A549 (cell line): Measurements from ENCODE around the gene MX2.

Experiments used
- BHLHE40 ChIP-seq: IDR thresholded peaks from 2 replicates; pipeline ENCODE4 v1.6.1; 2012; ENCODE audit warnings: low read depth, low read length, inconsistent platforms
- CEBPB ChIP-seq, 2 experiments: fragments of >200 bp in 1 of 2; sonication (Bioruptor Twin) in 1 of 2; formaldehyde crosslinking in 1 of 2; IDR thresholded peaks; 2 replicates each; pipeline ENCODE4 v1.6.1; 2012 to 2016
- CHD4 ChIP-seq: fragments of 200-600 bp; sonication (generic); IDR thresholded peaks from 2 replicates; pipeline ENCODE4 v1.6.1; 2016; ENCODE audit warnings: antibody characterized with exemption, mild to moderate bottlenecking, borderline replicate concordance
- JUNB ChIP-seq: fragments of >200 bp; sonication (Bioruptor Twin); formaldehyde crosslinking; IDR thresholded peaks from 2 replicates; pipeline ENCODE4 v1.6.1; 2016
- MAZ ChIP-seq: fragments of 150-350 bp; IDR thresholded peaks from 2 replicates; pipeline ENCODE4 v1.6.1; 2014; ENCODE audit warnings: antibody characterized with exemption, low read depth, low read length, borderline replicate concordance
- POLR2A ChIP-seq: IDR thresholded peaks from 2 replicates; pipeline ENCODE4 v1.6.1; 2012; ENCODE audit warnings: mild to moderate bottlenecking, low read length
- POLR2AphosphoS2 ChIP-seq: conservative IDR thresholded peaks from 2 replicates; pipeline ENCODE4 v1.6.1; 2012; ENCODE audit warnings: low read length, improper control_type of control experiment, inconsistent platforms
- RAD21 ChIP-seq, 2 experiments: fragments of >200 bp in 1 of 2; sonication (Bioruptor Twin) in 1 of 2; formaldehyde crosslinking in 1 of 2; IDR thresholded peaks in 1 of 2; conservative IDR thresholded peaks in 1 of 2; 2 replicates in 1 of 2; 3 replicates in 1 of 2; pipeline ENCODE4 v1.6.1; 2012 to 2018; ENCODE audit warnings: inconsistent platforms in 1 of 2
- RFX5 ChIP-seq: fragments of 450-650 bp; IDR thresholded peaks from 2 replicates; pipeline ENCODE4 v1.7.1; 2014; ENCODE audit warnings: antibody characterized with exemption, mild to moderate bottlenecking, moderate library complexity
- ZFP36 ChIP-seq: fragments of 450-650 bp; IDR thresholded peaks from 2 replicates; pipeline ENCODE4 v1.6.1; 2014; ENCODE audit warnings: borderline replicate concordance; ENCODE audit not compliant: partially characterized antibody
- TF ChIP-seq, protein P1 (sequence below): fragments of 200-600 bp; sonication (generic); IDR thresholded peaks from 2 replicates; pipeline ENCODE4 v1.6.1; 2016; ENCODE audit warnings: antibody characterized with exemption, mild to moderate bottlenecking, moderate library complexity
- TF ChIP-seq, protein P2 (sequence below): fragments of >200 bp; sonication (Bioruptor Twin); formaldehyde crosslinking; IDR thresholded peaks from 3 replicates; pipeline ENCODE4 v1.5.1; 2016

- no peak for TF ChIP-seq ZFP36
- TF ChIP-seq, protein P1, sequence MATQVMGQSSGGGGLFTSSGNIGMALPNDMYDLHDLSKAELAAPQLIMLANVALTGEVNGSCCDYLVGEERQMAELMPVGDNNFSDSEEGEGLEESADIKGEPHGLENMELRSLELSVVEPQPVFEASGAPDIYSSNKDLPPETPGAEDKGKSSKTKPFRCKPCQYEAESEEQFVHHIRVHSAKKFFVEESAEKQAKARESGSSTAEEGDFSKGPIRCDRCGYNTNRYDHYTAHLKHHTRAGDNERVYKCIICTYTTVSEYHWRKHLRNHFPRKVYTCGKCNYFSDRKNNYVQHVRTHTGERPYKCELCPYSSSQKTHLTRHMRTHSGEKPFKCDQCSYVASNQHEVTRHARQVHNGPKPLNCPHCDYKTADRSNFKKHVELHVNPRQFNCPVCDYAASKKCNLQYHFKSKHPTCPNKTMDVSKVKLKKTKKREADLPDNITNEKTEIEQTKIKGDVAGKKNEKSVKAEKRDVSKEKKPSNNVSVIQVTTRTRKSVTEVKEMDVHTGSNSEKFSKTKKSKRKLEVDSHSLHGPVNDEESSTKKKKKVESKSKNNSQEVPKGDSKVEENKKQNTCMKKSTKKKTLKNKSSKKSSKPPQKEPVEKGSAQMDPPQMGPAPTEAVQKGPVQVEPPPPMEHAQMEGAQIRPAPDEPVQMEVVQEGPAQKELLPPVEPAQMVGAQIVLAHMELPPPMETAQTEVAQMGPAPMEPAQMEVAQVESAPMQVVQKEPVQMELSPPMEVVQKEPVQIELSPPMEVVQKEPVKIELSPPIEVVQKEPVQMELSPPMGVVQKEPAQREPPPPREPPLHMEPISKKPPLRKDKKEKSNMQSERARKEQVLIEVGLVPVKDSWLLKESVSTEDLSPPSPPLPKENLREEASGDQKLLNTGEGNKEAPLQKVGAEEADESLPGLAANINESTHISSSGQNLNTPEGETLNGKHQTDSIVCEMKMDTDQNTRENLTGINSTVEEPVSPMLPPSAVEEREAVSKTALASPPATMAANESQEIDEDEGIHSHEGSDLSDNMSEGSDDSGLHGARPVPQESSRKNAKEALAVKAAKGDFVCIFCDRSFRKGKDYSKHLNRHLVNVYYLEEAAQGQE, result no peak
- no peak for TF ChIP-seq RFX5
- TF ChIP-seq JUNB, result no peak
- TF ChIP-seq POLR2A, result no peak
- no peak for TF ChIP-seq MAZ
- TF ChIP-seq, protein P2, sequence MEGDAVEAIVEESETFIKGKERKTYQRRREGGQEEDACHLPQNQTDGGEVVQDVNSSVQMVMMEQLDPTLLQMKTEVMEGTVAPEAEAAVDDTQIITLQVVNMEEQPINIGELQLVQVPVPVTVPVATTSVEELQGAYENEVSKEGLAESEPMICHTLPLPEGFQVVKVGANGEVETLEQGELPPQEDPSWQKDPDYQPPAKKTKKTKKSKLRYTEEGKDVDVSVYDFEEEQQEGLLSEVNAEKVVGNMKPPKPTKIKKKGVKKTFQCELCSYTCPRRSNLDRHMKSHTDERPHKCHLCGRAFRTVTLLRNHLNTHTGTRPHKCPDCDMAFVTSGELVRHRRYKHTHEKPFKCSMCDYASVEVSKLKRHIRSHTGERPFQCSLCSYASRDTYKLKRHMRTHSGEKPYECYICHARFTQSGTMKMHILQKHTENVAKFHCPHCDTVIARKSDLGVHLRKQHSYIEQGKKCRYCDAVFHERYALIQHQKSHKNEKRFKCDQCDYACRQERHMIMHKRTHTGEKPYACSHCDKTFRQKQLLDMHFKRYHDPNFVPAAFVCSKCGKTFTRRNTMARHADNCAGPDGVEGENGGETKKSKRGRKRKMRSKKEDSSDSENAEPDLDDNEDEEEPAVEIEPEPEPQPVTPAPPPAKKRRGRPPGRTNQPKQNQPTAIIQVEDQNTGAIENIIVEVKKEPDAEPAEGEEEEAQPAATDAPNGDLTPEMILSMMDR, result no peak
- TF ChIP-seq BHLHE40, result no peak
- no peak for TF ChIP-seq POLR2AphosphoS2
- TF ChIP-seq CHD4, result no peak
- TF ChIP-seq RAD21 (conservative IDR thresholded peaks at IDR 0.05 in 1 of 2, IDR thresholded peaks at IDR 0.05 in 1 of 2), result no peak
- no peak for TF ChIP-seq CEBPB (IDR thresholded peaks at IDR 0.05)
Observed at GRCh38 chr21:41375875-41376274, 14.0 kb downstream of the MX2 start.
